Fibroblast of skin of back (primary cell): ENCODE results near the gene BACE2.
A peak's percentile ranks its signal among the peaks of the same experiment; 100 is the strongest.

Experiments used
- DNase-seq: peaks from one replicate; pipeline ENCODE4 v3.0.0-alpha.2; 2013

BACE2 gene

DNA sequence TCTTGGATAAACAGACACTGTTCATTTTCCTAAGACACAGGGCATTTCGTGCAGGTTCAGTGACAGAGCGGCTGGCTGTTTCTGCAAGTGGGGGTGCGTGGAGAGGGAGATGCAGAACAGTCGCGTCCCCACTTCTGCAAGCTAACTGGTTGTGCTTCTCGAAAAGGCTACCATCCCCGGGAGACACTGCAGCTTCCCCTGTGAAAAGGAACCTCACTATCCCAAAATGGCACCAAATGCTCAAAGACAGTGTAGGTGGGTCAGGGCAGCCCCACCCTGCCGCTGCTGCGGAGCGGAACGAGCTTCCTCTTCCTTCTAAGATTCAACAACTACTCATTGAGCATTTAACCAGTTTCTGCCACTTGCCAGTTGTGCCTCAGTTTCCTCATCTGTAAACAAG lies 19.2 kb upstream of the BACE2 start:
- DNase-seq: no peak

DNA sequence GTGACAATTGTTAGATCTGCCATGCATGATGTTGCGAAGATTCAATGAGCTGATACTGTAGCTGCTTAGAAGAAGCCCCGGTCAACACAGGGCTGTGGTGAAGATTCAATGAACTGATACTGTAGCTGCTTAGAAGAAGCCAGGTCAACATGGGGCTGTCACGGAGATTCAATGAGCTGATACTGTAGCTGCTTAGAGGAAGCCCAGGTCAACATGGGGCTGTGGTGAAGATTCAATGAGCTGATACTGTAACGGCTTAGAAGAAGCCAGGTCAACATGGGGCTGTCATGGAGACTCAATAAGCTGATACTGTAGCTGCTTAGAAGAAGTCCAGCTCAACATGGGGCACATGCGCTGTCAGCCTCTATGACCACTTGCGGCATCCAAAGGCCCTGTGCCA lies 18.8 kb upstream of the BACE2 start:
- no peak for DNase-seq

DNA sequence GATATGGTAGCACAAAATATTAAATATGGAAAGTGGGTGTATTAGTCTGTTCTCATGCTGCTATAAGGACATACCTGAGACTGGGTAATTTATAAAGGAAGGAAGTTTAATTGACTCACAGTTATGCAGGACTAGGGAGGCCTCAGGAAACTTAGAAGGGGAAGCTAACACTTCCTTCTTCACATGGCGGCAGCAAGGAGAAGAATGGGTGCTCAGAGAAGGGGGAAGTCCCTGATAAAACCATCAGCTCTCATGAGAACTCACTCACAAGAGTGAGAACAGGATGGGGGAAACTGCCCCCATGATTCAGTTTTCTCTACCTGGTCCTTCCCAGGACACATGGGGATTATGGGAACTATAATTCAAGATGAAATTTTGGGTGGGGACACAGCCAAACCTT lies 15.8 kb upstream of the BACE2 start:
- DNase-seq: no peak

DNA sequence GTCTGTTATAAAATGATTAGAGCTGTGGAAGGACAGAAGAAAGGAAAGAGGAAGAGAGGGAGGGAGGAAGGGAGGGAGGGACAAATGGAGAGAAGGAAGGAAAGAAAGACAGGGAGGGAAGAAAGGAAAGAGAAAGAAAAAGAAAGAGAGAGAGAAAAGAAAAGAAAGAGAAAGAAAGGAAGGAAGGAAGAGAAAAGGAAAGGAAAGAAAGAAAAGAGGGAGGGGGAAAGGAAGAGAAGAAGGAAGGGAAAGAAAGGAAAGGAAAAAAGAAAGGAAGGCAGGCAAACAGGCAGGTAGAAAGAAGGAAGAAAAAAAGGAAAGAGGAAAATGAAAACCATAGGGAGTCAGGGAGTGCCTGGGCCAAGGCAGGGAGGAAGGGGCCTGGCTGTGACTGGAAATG lies 14.5 kb upstream of the BACE2 start:
- no peak for DNase-seq

DNA sequence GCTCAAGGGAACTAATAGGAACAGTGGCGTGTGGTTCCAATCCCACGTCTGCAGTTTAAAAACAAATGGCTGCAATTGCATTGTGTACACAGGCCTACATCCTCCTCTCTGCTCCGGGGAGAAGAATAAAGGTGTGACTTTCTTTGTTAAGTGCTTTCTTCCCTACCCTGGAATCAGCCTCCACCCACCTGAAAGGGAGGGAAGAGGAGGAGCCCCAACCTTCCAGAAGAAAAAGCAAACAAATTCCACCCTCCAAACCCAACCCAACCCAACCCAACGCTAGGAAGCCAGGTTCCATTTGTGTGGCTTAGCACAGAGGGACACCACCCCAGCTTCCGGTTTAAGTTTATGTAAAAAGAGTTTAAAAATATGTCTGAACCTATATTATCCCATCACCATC lies 11.8 kb upstream of the BACE2 start:
- DNase-seq: no peak

DNA sequence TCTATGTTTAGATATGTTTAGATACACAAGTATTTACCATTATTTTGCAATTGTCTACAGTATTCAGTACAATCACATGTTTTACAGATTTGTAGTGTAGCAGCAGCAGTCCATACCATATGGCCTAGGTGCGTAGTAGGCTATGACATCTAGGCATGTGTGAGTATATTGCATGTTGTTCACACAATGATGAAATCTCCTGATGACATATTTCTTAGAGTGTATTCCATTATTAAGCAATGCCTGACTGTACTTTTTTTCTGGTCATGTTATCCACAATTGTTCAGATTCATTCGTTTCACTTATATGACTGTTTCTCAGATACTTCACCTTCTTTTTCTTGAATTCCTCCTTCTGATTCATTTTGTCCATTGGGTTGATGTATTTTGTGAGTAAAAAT lies 9.9 kb upstream of the BACE2 start:
- DNase-seq: no peak

DNA sequence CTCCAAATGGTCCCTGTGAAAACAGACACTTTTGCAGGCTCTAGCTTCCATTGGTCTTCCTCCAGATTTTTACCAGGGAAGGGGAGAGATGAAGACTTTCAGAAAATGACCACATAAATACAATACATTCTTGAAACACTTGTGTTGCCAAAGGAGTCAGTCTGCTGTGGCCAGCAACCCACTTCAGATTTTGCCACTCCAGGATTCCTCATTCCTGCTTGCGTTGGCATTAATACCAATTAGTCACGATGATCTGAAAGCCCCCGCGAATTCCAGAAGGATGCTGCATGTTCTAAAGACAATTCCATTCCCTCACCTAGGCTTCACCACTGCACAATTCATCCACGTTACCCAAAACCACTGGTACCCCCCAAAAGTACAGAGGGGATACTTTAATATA lies 7.9 kb upstream of the BACE2 start:
- no peak for DNase-seq

DNA sequence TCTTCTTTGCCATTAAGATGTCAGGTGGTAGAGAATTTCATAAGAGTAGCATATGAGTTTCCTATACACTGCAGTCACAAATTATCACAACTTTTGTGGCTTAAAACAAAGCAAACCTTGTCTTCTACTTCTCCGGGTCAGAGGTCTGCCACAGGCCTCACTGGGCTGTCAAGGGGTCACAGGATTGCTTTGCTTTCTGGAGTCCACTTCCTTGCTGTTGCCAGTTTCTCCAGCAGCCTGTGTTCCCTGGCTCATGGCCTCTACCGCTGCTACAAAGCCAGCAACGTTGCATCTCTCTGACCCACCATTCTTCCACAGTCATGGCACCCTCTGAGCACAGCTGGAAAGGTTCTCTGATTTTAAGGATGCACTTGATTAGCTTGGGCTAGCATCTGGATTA lies 6.5 kb upstream of the BACE2 start:
- DNase-seq: no peak

DNA sequence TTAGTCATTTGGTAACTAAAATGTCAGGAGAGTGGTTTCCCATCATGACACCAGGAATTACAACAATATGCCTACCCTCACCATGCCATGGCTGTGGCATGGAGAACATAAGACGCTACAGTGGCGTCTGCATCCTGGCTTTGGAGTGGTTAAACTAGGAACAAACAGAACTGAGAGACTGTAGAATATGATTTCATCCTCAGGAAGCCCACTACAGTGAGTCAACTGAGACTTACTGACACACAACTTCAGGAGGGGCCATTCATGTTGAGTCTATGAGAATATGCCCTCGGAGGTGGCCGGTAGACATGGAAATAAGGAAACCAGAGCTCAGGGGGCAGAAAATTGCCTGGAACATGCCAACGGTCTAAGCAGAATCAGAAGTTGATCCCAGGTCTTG lies 5.9 kb upstream of the BACE2 start:
- no peak for DNase-seq

DNA sequence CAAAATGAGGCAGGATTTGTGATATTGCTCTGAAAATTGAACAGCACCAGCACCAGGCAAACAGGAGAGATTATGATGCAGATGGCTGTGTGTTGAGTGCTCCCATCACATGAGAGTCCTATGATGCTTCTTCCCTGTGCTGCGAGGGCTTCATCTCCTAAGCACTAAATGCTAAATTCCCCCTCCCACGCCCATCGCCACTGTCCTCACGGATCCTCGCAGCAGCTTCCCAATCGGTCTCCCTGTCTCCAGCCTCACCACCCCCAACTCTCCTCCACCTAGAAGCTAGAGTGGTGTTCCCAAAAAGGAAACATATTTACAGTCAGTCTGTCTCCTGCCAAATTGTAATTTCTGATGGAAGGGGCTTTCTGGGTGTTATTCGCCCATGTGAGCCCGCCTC lies 4.9 kb upstream of the BACE2 start:
- DNase-seq: no peak

DNA sequence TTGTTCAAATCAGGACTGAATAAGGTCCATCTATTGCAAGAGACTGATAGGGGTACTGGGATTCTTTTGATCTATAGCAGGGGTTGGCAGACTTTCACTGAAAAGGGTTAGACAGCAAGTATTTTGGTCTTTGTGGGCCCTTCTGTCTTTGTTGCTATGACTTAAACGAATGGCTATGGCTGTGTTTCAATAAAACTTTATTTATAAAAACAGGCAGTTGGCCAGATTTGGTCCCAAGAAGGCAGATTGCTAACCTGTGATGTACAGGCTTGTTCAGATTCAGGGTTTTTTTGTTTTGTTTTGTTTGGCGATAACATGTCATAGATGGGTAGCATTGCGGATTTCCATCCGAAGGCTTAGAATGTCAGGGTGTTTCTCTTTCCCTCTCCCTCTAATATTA lies 3.9 kb upstream of the BACE2 start:
- no peak for DNase-seq

DNA sequence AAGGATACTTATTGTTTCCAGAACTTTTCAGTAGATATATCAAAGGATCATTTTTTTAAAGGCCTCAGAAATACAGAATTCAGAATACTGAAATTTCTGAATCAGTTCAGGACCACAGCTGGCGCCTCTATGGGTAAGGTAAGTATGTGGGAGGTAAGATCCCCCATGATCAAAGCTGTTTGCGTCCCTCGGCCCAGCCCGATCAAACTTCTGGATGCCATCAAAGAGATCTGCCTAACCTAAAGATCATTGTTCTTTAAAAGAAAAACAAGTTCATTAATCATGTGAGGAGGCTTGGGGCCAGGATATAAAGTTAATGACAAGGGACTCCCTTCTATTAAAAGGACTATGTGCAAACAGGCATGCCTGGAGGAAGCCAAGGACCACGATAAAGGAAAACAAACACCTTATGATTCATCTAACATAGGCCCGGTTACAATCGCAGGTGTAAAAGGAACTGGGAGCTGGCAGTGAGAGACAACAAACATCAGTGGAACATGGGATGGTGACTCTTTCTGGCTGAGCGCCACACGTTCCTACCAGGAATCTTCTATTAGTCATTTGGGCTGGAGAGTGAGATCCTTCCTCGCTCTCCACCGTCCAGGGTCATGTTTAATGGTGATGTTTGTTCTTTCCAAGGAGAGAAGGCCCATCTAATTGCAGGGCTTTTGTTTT lies 2.8 kb upstream of the BACE2 start:
- DNase-seq: peak; percentile 30

DNA sequence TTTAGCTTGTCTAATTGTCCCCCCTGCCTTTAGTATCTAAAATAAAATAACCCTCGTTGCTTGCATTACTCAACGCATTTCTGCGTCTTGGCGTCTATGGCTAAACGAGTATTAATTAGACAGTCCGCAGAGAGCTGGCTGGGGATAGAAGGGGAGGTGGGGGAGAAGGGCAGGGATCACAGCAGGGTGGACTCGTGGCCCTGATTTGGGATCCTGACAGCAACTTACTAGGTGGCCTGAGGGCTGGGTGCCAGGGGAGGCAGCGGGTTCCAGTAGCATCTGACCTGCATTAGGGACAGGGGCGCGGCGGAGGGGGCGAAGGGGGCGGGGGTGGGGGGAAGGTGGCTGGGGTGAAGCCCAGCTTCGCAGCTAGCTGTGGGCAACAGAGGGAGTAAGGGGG lies 1.1 kb upstream of the BACE2 start:
- no peak for DNase-seq

DNA sequence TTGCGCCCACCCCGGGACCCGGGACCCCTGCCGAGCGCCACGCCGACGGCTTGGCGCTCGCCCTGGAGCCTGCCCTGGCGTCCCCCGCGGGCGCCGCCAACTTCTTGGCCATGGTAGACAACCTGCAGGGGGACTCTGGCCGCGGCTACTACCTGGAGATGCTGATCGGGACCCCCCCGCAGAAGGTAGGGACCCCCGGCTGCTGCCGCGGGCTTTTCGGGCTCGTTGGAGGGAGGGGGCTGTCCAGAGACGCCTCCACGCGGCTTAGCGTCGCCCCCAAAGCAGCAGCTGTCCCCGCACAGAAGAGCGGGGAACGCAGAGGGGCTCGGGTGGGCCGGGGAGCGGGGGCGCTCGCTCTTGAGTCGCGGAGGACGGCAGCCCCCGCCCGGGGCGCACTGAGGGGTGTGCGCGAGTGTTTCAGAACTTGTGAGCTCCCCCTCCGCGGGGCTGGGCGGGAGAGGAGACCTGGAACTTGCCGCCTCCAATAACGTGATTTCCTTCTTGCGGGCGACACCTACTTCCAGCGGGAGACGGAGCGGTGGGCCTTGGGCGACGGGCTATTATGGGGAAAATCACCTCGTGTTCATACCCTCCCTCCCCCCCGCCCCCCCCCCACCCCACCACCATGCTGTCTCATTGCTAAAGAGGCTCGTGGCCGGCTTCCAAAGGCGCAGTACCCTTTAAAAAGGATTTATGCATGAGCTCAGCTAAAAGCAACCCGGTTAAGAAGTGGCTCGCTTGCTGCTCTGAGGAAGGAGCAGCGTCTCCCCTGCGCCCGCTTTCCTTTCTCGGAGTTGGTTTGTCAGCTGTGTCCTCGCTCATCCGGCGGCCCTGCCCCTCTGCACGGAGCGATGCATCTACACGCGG lies 664 bp downstream of the BACE2 start:
- peak; percentile 66 for DNase-seq

DNA sequence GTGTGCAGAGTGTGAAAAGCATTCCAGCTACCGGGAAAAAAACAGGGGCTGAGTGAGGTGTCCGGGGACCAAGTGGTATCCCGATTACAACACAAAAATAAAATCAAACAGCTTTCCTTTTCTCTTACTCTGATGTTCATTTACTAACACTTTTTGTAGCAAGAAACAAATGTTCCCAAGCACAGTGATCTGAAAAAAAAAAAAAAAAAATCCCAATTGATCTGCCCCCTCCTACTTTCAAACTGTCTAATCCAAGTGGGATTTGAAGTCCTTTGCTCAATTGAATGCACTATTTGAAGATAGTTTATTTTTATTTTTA lies 1.3 kb downstream of the BACE2 start:
- DNase-seq: no peak

DNA sequence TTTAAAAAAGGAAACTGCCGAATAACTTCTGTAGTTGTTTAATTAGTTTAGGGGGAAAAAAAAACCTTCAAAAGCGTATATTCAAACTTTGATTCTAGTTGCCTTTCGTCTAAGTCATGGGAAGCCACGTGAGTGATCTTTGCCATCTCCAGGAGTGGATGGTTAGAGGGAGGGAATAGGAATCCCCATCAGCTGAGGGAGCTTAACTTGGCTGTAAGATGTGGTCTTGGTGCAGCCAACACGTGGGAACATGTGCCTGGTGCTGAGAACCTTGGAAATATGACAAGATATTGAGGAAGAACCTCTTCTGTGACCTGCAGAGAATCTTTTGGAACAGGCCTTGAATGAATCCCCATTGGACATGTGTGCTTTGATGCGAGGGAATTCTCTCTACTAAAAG lies 1.7 kb downstream of the BACE2 start:
- no peak for DNase-seq

DNA sequence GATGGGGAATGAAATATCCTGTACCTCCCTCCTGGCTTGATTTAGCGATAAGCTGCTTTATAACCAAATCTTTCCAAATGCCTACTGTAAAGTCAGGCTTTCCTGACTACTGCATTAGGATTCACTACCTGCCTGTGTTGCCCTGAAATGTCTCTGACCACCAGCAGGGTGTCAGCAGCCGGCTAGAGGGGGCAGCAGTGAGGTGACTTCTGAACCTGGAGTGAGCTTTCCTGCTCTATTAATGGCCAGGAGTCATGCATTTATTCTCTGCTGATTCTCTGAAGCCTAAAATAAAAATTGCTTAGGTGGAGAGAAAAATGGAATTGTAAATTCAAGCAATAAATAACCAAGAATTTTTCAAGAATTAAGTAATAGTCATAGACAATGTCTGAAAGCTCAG lies 2.5 kb downstream of the BACE2 start:
- peak; percentile 33 for DNase-seq

DNA sequence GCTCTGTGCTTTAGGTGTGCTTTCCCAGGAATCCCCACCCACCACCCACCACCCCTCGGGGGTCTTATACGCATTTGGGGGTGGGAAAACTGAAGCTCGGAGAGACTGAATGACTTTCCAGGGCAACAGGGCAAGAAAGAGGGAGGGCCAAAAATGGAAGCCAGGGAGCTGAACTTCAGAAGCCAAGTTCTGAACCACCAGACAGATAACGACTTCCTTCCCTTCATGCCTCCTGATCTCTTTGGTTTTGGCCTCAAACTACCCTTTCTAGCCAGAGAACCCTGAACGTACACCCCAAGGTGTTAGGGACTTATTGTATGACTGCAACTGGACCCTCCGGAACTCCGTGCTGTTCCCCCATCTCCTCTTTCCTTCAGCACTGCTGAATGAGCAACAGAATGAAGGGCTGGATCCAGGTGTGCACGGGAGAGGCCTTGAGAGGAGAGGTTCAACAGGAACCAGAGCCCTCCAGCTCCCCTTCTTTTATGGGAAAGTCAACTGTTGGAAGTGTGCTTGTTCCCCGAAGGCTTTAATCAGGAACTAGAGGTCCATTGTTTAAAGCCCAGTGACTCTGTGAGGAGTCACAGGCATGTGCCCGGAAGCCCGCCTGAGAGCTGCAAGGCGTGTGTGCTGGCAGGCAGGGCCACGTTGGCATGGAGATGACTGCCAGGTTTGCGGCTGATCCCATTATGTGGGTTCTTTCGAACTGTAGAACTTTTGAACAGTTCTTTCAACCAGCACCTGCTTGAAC lies 3.1 kb downstream of the BACE2 start:
- no peak for DNase-seq

DNA sequence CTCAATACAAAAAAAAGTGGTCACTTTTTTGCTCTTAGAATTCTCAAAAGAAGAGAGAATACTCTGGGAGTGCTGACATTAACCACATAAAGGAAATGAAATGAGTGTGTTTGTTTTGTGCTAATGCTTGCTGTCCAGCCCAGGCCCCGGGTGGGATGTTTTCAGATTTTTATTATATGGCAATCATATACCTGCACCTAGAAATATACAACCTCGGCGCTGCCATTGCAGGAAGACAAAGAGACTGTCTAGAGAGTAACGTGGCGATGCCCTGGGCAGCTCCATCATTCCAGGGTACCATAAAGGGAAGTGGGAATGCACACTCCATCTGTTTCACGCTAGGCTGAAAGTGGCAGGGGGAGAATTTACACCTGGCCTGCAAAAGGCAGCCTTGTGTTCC lies 7.1 kb downstream of the BACE2 start:
- no peak for DNase-seq

DNA sequence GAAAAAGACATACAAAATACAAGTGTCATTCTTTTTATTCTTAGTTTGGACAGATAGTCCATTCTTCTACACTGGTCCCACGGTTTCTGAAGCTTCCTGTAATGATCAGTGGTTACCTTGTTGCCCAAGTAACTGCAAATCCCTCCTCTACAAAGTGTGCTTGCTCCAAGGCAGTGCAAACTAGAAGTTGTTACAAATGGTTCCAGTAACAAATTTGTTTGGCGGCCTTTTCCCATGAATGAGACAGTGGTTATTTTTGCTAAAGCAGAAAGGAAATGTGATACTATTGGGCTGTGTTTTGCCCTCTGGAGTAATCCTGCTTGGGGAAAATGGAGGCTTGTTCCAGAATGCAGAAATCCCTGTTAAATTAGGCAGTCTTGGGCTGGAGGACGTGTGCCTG lies 8.9 kb downstream of the BACE2 start:
- no peak for DNase-seq

DNA sequence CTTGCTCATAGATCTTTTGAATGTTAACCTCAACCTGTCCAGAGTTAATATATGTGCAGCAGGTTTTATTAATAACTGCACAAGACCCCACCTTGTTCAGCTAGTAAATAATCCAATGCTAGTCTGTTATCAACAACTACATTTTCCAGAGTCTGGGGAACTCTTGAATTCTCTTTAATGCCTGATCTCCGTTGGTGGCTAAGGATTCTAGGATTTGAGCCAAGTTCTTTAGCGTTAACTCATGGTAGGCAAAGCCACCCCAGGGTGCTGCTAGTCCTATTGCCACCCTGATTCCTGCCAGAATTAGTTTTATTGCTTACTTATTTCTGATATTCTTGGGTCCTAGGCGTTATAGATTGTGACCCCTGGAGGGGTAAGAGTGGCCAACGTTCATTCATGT lies 12.8 kb downstream of the BACE2 start:
- DNase-seq: no peak

DNA sequence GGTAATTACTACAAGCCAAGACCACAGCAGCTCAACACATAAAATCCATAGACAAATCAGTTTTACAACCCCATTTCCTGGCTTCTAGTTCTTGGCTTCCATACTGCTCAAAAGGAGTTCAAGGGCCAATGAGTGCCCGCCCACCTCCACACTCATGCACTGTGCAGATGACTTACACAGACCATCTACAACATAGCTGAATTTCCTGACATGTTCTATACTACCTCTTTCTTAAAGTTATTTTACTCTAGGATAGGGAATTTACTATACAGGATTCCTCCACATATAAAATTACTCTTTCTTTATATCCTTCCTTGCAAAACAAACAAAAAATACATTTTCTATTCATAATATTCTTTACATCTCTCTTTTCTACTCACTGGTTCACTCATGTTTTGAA lies 14.6 kb downstream of the BACE2 start:
- no peak for DNase-seq

DNA sequence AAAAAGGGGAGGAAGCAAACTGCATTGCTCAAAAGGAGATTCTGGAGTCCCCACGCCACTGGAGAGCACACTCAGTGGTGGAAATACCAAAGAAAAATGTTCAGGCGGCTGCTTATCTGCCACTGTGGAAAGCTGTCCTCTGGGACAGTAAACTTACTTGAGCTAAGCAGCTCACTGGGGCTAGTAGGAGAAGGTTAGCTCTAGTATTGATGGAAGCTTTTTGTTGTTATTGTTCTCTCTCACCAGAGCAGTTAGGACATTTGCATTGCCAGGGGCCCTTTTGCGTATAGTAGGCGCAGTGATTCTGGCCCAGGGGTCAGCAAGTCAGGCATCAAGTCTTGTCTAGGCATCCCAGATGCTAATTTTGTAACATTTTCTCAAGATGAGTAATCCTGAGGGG lies 15.6 kb downstream of the BACE2 start:
- no peak for DNase-seq

DNA sequence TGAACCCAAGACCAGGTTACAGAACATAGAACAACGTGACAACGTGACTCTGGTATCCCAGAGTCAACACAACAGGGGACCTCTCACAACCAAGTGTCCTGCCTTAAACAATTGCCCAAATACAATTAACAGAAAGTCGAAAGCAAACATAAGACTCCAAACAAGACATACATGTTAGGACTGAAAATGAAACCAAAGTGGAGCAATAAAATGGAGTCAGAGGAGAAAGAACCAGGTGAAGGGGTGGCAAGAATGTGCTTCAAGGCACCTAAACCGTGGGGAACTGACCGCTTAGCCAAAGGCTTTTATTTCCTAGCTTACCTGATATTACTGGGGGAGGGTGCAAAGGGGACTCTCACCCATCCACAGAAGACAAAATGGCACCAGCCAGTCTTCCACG lies 17.8 kb downstream of the BACE2 start:
- no peak for DNase-seq
